Body of pancreas (tissue), 4 donors: ENCODE data around the gene DNAH2.

Experiments used
- CTCF ChIP-seq, 7 experiments: fragments of 450-650 bp in 4 of 7; fragments of 200-600 bp in 3 of 7; sonication (generic) in 3 of 7; IDR thresholded peaks; one replicate each; pipeline ENCODE4 v1.5.1; 2016 to 2019; ENCODE audit warnings: antibody characterized with exemption in 7 of 7
- POLR2A ChIP-seq, 3 donors: fragments of 450-650 bp; IDR thresholded peaks; one replicate each; pipeline ENCODE4 v1.6.1; 2016; ENCODE audit warnings: antibody characterized with exemption in 3 of 3, mild to moderate bottlenecking in 2 of 3

GRCh38 chr17:7817643-7817964, 100.1 kb downstream of the DNAH2 start:
- TF ChIP-seq CTCF (IDR thresholded peaks at IDR 0.05) (no peak), POLR2A (IDR thresholded peaks at IDR 0.05) (no peak)
